HG03432 (cell line): Measurements from ENCODE around the gene CHSY1.

Experiments used
- ATAC-seq: cut with Tn5 transposase; IDR thresholded peaks from one replicate; pipeline ENCODE4 v1.9.1; 2021; ENCODE audit warnings: mild to moderate bottlenecking, moderate library complexity; ENCODE audit not compliant: unreplicated experiment

Gene CHSY1

DNA sequence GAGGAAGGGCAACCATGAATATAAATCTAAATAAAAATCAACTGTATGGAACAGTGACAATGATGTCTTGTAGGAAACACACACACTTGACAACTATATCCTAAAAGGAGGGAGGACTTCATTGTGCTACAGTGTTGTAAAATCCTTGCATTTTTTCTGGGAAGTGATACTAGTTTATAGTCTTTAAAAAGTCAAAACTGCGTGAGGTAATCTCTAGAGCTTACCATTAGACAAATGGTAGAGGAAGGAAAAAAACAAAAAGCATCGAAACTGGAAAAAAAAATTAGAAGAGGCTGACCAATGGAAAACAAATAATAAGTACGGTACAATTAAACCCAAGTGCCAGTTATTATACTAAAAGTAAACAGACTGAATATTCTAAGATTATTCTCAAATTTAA, 38.7 kb downstream of the CHSY1 start:
- ATAC-seq, result no peak

DNA sequence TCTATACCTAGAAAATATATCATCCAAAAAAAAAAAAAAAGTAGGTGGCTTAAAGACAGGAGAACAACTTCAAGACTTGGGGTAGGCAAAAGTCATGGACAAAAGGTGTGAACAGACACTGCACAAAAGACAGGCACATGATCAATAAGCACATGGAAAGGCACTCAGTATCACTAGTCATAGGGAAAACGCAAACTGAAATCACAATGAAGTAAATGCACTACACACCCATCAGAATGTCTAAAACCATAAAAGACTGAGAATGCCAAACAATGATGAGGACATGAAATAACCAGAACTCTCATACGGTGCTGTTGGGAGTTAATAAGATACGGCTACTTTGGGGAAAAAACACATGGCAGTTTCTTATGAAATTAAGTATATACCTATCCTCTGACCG, 40.0 kb downstream of the CHSY1 start:
- no peak for ATAC-seq

DNA sequence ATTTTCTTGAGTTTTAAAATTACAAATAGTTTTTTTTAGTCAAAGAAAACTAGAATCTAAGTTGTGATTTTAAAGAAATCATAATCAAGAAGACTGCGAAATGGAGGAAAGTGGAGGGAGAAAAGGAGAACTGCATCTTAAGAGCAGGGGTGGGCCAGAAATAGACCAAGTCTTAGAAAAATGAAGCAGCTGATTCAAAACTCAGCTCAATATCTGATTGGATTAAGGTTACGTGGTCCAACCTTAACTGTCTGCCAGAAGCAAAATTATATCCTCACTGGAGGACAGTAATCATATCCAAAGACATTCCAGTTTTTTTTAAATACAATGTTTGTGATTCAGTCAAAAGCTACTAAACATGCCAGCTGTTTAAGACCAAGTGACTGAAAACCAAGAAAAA, 41.4 kb downstream of the CHSY1 start:
- no peak for ATAC-seq

DNA sequence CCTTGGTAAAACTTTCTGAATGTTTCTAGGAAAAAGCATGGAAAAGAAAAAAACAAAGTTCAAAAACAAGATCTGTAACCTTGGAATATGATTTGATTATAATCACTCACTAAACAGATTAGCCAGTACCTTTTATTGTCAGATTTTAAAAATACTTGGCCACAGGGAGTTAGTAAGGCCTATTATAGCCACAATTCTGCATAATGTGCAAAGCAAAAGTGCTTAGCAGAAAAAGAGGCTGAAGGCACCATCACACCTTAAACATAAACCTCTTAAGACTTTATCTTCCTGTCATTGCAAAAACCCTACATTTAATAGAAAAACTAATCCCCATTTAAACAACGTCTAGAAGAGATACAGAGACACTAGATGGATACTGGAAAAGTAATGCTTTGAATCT, 41.8 kb downstream of the CHSY1 start:
- ATAC-seq, result no peak

DNA sequence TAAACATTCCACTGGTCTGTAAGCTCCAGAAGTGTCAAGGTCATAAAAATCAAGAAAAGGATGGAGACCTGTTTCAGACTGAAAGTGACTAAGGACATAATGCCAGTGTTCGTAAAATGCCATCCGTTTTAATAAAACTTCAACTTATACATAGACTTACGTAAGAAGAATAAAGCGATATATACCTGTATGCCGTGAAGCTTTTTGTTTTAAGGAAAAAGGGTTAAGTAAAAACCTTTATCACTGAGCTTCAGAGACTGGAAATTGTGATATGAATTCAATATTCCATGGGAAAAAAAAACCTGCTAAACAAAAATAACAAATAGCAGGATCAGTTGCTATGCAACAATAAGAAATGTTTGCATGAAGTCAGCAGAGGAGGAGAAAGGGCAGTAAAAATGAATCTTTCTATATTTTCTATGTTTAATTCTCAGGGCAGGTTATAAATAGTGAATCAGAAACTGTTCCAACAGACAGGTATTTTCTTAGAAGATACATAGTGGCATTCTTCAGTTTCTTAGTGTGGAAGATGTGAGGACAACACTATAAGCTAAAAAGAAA, 42.5 kb downstream of the CHSY1 start:
- ATAC-seq, result no peak

DNA sequence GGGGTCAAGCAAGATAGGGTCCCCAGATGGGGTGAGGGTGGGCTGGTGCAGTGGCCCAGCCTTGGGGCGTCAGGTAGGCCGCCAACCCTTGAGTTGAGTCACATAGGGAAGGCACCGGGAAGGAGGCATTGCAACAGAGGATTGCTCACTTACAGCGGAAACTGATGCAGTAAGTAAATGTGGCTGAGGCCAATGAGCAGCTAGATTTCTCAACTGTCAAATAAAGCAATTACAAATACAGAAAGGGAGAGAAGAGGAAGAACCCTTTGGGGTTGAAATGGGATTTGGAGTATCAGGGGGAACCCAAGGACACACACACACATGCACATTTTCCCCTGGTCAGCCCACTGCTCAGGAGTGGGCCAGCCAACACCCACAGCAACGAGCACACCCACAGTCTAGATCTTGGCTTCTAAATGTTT, 44.0 kb downstream of the CHSY1 start:
- no peak for ATAC-seq

DNA sequence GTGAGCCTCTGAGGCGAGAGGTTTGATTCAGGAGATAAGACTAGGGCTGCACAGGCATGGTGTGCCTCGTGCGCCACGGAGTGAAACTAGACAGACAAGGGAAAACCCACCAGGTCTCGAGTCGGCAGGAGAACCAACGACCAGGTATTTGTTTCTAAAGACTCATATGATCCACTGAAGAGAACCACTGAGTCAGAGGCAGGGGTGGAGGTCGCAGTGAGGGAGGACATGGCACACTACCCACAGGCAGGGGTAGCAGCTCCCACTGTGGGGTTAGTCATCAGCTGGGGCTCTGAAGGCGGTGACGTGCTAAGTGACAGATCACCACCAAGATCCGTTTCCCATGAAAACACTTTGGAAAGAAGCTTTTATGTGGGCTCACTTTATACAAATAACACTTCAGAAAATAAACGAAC, 45.7 kb downstream of the CHSY1 start:
- no peak for ATAC-seq

DNA sequence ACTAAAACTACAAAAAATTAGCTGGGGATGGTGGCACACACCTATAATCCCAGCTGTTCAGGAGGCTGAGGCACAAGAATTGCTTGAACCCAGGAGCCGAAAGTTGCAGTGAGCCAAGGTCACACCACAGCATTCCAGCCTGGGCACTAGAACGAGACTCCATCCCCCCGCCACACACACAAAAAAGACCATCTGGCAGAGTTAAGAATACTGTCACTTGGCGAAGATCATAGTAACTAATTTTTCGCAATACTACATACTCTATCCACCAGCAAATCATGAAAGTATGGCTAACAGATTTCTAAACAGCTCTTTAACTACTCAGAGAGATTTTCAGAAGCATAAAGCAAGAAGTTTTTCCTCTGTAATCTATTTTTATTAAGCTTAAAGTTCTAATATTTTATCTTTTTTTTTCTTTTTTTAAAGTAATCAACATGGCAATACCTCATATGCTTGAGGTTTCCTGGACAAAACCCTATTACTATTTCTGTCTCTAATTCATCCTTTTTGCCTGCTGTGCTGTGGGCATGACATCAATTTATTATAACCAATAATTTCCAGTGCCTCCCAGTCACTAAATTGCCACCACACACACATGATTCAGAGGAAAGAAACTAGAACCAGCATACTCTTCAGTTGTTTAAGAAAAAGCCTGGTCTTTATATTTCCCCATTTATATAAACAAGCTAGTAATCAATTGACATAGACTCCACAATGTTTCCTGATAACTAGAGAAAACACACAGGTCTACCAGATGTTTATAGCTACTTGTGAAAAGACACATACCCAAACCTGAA, 46.9 kb downstream of the CHSY1 start:
- no peak for ATAC-seq

DNA sequence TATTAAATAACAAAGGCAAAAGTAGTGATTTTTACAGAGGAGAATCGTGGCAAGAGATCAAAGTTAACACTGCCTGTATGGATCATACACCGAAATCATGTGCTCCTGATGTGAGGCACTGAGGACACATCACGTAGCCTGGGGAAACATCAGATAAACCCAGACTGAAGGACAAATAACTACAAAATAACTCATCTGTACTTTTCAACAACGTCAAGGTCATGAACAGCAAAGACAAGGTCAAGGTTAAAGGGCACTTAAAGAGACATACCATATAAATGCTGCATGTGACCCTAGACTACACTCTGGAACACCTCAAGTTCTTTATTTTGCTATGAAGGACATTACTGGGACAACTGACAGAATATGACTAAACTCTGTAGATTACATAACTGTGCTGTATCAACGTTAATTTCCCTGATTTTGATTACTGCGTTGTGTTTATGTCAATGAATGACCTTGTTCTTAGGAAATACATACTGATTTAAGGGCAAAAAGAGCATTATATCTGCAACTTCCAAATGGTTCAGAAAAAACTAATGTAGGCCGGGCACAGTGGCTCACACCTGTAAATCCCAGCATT, 48.1 kb downstream of the CHSY1 start:
- no peak for ATAC-seq

DNA sequence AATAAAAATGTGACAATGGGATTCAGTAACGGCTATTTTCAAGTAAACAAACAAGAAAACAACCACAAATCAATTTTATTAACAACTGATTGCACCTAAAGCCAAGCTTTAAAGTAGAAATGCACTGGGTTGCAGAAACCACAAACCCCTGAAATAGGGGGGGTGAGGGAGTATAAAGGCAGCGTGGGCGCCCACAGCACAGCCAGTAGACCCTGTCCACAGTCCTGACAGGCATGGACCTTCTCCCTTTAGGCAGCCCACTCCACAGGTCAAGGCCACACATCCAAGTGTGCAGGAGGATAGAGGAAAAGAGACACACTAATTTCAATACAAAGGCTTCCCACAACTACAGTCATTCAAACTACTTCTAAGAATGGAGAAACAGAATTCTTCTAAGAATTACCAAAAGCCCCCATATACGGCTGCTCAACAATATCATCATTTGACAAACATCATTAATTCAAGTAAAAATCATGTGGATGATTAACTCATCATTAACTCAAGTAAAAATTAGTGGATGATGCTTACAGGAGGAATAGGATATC, 48.7 kb downstream of the CHSY1 start:
- no peak for ATAC-seq

DNA sequence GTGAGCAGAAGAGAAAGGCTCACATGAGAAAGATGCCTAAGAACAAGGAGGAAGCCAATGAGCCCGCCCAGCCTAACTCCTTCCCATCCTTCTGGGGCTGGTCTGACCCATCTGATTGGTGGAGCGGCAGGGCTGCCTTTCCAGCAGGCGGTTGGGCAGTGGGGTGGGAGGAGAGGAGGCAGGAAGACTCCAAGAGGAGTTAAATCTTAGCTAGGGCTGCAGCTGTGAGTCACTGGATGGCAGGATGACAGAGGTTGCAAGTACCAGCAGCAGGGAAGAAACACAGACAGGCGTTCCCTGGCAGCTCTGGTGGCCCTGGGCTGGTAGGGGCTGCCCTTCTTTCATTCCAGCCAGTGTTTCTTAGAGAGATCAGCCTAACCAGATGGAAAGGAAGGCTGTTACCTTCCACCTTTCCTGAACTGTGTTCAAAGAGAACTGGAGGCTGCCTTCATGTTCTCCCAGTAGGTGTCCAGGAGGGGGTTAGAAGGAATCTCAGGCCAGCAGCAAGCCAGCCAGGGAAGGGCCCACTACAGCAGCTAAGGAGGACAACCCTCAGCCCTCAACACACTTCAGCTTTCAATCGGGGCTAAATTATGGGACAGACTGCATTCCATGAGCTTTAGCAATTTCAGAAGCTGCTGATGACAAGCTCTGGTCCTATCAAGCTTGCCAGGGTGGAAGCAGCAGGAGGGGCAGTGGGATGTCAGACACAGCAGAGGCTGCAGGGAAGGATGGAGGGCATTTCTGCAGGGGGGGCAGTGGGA, 50.3 kb downstream of the CHSY1 start:
- no peak for ATAC-seq

DNA sequence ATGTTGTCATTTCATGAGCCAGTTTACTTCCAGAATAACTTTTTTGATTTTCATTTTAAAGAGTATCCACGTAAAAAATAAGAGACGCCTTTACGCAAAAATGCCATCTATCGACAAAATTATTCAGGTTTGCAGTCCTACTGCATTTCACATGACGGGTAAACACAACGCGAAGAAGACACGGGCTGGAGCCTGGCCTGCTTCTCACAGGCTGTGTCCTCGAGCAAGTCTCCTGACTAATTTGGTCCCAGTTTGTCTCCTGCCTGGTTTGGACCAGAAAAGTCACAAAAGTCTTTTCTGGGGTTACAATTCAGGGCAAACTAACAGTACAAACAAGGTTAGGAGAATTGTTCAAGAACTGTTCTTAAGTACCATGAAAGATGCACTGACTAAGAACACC, 51.7 kb downstream of the CHSY1 start:
- ATAC-seq, result no peak

DNA sequence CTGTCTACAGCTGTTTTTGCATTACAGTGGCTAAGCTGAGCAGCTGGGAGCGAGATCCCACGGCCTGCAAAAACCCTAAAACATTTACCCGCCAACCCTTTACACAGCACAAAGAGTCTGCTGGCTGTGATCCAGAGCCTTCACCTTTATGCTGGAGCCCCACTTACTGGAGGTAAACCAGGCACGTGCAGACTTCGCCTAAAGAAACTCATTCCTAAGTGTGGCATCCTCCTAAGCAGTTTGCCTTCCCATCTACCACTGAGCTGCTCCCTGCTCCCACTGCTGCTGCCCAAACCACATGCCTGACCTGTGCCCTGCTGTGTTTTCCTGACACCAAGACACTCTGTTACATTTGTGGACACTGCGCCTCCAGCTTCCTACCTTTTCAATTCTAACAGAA, 53.0 kb downstream of the CHSY1 start:
- ATAC-seq, result no peak

DNA sequence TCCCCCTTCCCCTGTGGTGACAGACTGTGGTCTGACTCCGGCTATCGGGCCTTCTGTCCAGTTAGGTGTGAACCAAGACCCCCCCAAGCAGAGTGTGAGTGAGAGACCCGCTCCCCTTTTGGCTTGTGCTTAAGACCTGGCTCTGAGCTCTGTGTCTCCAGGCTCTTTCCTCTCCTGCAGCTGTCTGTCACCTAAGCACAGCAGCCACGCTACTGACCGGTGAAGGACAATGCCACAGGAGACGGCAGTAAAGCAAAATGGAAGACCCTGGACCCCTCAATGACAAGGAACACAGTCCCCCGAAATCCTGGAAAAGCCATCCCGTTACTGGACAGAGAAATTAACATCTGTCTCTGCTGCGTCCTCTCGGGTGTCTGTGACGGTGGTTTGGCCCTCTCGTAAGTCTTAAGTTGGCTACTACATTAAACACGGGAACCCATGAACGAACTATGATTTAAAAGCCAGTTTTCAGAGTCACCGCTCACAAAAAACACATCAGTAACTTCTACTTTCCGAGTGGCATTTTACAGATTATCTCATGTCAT, 53.7 kb downstream of the CHSY1 start:
- ATAC-seq, result no peak

DNA sequence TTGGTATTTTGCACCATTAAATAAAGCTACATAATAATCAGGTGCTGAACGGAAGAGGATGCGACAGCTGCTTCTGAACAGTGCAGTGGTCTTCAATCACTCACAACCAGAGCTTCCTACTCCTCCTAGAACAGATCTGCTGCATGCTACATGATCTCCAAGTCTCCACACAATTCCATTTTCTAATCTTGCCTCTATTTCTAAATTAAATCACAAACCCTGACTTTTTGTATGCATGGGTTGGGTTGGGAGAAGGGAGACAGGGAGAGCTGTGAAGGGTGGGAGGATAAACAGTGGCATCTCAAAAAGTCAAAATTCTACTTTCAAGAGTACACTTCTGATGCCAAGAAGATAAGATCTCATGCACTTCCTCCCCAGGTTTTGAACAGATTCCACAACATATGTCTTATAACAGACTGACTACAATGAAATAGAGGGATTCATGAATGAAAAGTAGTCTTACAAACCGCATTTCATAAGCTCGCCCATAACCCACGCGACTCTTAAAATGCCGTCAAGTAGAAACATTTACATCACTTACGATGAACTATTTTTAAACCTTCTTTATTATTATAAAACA, 57.2 kb downstream of the CHSY1 start:
- no peak for ATAC-seq

DNA sequence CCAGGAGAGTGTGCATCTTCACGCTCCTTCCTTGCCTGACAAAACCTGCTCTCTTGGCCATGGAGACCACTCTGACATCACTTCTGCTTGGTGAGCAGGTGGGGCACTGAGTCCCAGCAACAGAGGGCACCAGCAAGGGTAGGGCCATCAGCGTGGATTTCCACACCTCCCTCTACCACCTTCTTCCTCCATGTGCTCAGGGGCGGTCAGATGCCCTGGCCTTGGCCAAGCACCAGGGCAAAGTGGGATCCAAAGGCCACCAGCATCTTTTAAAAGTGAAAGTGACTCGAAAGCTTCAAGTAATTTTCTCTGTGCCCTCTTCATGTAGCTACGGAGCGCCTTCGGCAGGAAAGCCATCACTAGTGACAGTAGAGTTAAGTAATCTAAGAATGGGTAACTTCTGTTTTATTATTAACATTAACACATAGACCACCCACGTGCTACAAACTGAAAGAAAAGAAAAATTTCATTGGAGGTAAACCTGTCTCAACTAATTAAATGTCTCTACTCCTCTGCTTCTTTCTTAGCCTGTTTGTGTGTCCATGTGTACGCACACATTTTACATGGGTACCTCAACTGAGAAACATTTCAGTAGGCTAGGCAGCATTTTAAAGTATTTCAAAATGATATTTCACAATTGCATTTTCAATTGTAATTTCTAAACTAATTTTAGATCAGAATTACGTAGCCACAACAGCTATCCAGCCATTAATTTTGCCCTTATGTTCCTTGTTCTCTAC, 57.9 kb downstream of the CHSY1 start:
- no peak for ATAC-seq

DNA sequence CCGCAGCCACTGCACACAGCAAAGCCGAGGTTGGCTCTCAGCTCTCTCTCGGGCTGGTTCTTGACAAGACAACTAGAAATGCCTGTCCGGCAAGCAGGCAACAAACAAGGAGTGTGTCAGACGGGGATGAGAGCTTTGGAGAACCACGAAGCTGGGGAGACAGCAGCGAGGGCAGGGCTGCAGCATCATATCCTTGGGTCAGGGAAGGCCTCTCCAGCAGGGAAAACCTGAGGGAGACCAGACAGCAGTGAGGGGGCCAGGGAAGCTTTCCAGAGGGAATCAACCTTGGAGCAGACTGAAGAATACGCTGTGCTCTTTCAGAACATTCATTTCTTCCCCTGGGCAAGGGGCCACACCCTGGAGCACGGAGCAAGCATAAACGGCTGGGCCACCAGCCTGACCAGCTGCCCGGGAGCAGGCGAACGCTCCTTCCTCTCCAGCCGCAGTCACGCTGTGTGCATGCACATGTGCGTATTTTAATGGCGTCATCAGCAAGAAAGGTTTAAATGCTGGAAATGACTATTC, 58.7 kb downstream of the CHSY1 start:
- no peak for ATAC-seq

DNA sequence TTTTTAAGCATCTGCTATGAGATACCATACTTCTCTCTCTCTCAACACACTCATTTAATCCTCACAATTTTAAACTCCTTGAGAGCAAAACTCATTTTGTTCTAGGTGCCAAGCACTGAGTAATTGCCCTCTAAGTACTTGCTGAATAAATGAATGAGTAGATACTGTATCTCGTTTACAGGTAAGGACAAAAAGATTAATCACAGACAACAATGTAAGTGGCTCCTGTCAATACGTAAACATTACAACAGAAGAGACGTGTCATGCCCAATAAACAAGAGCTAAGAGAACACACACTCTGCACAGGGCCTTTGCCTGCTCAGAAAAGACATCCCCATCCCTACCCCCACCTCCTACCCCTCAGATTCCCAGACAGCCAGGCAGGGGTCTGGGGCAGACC, 59.8 kb downstream of the CHSY1 start:
- no peak for ATAC-seq

DNA sequence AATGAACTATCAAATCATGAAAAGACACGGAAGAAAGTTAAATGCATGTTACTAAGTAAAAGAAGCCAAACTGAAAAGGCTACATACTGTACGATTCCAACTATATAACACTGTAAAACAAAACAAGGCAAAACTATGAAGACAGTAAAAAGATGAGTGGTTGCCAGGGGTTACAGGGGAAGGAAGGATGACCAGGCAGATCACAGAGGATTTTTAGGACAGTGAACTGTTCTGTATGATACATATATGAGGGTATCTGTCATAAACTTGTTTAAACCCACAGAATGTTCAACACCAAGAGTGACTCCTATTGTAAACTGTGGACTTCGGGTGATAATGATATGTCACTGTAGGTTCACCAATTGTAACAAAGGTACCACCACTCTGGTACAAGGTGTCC, 60.6 kb downstream of the CHSY1 start:
- no peak for ATAC-seq

DNA sequence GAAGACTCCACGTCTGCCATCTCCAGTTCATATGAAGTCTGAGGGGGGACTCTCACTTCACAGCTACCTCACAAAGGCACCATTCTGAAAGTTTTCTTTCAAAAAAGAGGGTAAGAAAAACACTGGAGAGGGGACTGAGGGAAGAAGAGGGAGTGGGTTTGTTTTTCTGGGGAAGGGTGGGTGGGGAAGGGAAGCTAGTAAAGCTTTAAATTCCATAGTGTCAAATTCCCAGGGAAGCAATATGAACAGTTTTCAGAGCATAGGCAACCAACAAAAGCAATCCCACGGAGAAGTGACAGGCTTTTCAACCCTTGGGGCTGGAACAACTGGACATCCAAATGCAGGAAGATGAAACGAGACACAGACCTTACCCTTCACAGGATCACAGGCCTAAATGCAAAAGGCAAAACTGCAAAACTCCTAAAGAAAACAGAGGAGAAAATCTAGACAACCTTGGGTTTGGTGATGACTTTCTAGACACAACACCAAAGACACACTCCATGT, 61.7 kb downstream of the CHSY1 start:
- ATAC-seq, result no peak
